HG02798 (cell line): Measurements from ENCODE around the gene CNTFR.
"Not testable (repeated sequence)": the region's sequence is repeated elsewhere in the genome, so short reads cannot be mapped to it uniquely, and the experiment has no call there.

ENCODE experiments used
- ATAC-seq: cut with Tn5 transposase; IDR thresholded peaks from one replicate; pipeline ENCODE4 v1.9.1; 2021; ENCODE audit warnings: mild to moderate bottlenecking; ENCODE audit not compliant: unreplicated experiment, poor library complexity

The CNTFR gene

DNA sequence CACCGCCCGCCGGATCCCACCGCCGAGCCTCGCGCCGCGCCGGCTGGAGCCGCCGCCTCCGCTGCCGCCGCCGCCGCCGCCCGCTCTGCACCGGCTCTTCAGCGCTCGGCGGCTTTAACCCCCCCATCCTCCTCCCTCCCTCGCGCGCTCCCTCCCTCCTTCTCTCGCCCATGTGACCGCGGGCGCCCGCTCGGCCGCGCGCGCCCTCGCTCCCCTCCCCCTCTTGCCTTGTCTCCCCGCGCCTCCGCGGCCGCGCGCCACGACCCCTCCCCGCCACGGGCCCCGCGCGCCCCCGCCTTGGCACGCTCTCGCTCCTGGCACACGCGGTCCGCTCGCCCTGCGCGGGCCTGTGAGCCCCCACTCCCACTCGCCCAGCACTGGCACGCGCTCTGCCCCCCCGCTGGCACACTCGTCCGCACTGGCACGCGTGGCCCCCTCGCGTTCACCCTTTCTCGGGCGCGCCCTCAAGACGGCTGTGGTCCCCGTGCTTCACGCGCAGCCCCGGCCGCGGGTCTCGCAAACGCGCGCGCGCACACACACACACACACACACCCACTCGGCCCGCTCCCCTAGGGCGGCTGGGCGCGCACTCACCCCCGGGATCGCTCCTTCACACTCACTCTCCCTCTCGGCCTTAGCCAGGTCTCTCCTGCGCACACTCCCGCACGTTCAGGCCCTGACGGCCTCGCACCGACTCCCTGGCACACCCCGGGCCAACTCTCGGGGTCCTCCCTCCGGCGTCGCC lies at the start of gene CNTFR:
Gene CNTFR (minus strand): TSS at position 89 of the 745 bp plus-strand sequence. CDS start 20,743 bp downstream, outside the sequence.
- no peak for ATAC-seq

DNA sequence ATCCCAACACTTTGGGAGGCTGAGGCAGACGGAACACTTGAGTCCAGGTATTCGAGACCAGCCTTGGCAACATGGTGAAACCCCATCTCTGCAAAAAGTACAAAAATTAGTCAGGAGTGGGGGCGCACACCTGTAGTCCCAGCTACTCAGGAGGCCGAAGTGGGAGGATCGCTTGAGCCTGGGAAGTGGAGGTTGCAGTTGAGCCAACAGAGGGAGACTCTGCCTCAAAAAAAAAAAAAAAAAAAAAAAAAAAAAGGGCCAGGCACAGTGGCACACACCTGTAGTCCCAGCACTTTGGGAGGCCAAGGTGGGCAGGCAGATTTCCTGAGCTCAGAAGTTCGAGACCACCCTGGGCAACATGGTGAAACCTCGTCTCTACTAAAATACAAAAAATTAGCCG lies 49.8 kb upstream of the CNTFR start:
- not testable (repeated sequence) for ATAC-seq

DNA sequence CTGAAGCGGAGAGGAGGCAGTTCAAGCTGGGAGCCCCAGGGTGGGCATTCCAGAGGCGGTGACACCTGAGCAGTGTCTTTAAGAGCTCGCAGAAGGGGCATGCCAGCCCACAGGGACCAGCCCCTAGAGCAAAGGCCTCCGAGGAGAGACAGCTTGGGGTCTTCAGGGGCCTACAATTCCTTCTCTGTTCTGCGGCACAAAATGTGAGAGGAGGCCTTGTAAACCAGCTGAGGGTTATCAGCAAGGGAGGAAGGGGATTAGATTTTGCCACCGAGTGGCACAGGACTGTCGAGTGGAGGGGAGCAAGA lies 48.6 kb upstream of the CNTFR start:
- no peak for ATAC-seq

DNA sequence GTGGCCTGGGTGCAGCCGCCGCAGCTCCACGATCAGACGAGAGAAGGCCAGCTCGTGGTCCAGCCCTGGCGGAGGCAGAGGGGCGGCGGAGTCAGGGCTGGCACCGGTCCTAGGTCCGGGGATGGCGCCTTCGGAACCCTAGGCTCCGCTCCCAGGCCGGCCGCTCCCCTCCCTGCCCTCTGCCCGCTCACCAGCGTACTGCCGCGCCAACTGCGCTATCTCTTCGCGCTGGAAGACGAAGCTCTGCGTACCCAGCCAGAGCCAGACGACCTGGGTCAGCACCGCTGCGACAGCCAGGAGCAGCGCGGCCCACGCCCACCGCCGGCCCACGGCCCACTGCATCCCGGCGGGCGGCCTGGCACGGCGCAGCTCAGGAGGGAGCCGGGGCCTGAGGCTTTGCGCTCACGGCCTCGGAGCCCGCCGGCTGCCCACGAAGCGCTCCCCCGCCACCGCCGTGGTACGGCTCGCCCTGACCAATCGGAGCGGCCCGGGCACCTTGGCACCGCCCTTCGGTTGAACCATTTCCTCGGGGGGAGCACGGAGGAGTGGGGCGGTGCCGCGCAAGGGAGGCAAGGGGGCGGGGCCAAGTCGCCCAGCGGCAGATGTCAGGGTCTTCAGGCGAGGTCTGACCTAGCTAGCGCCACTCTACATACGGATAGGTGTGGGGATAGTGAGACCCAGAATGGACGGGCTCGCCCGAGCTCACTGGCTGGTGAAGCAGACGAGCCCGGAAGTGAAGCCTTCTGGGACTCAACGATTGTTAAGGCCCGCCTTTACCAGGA lies 48.0 kb upstream of the CNTFR start, which contains the start of gene SIGMAR1:
Gene SIGMAR1 (minus strand): TSS at position 432 of the 782 bp plus-strand sequence. CDS start 90 bp downstream, at position 342.
- ATAC-seq: peak; percentile 93

GRCh38 chr9:34636791-34637355 lies 47.3 kb upstream of the CNTFR start:
- ATAC-seq: no peak

DNA sequence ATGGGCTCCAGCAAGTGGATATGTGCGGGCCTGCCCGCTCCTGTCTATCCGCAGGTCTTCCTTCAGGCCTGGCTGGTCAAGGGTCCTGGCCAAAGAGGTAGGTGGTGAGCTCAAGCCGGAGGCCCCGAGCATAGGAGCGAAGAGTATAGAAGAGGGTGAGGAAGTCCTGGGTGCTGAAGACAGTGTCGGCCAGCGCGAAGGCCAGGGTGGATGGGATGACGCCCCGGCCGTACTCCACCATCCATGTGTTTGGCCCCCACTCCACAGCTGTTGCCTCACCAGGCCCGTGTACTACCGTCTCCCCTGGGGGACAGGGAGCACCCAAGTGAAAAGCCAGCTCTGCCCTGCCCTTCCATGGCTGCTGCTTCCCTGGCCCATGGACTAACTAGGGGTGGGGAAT lies 46.0 kb upstream of the CNTFR start:
- ATAC-seq: no peak

DNA sequence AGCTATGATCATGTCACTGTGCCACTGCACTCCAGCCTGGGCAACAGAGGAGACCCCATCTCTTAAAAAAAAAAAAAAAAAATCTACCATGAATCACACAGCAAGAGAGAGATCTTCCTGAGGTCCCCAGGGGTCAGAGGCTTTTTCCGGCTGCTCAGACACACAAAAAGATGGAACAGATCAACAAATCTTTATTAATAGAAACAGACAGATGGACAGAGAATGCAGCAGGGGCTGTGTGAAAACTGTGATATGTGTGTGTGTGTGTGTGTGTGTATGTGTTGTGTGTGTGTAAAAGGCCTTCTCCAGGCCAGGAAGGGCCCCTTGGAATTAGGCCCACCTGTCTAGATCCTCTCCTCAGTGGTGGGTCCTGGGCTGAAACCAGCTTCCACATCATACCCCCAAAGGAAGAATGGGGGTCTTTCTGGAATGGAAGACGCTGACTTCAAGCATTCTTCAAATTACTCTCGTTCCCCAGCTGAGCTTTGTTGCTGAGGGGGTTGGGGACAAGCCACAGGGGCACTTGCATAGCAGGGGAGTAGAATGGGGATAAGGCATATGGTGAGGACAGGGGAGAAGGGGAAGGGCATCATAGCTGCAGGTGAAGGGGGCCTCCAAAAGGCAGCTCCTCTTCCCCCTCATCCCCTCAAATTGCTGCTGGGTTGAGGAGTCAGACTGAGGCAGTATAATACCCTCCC lies 45.2 kb upstream of the CNTFR start:
- ATAC-seq: no peak

- ATAC-seq: peak; percentile 31
Measured at GRCh38 chr9:34633851-34634550, 44.5 kb upstream of the CNTFR start.

GRCh38 chr9:34633166-34633565 lies 43.6 kb upstream of the CNTFR start:
- ATAC-seq: no peak

- no peak for ATAC-seq
Measured at GRCh38 chr9:34630402-34631154, 41.1 kb upstream of the CNTFR start.

DNA sequence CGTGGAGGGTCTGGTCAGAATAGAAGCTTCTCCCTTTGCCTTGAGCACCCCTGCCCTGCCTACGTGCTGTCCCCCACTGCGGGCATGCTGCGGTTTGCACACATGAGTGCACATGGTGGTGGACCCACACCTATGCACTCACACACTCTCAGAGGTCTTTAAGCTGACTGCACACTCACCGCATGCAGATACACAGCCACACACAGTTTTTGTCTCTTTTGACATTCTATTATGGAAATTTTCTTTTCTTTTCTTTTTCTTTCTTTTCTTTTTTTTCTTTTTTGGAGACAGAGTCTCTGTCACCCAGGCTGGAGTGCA lies 39.9 kb upstream of the CNTFR start:
- ATAC-seq: no peak

GRCh38 chr9:34628656-34629490 lies 39.3 kb upstream of the CNTFR start, which contains the start of gene ARID3C:
Gene ARID3C (minus strand): TSS chr9:34629066. CDS start chr9:34628014, 1,052 bp downstream.
- peak; percentile 54 for ATAC-seq

DNA sequence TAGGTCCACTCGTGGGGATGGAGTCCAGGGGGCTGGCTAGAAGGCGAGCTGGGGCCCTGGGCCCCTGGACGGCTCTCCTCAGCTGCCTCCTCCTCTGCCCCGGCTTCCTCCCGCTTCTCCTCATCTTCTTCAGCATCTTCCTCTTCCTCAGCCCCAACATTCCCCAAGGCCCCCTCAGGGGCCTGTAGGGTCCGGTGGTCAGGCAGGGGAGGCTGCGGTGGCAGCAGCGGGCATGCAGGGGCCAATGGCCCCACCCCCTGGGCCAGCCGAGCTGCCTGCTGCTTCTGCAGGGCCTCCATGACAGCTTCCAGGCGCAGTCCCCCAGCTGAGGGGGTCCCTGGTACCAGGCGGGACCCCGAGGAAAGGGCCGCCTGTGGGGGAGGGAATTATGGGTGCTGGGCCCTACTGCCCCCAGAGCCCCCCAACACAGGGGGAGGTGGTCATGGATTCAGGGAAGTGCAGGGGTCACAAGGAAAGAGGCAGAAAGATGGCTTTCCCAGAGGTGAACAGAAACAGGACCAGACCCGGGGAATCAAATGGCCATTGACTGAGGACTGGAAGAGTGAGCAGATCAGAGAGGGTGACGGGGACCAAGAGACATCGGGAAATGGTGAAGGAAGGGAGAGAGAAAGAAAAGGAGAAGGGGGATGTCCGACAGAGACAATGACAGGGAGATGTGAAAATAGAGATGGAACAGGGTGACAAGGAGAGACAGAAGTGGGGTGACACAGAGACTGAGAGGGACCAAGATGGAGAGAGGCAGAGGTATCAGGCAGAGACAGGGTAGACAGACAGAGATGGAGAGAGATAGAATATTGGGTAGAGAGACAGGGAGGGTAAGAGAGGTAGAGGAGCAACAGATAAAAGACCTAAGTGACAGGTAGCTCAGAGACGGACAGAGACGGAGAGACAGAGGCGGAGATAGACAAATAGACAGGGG lies 38.5 kb upstream of the CNTFR start:
- no peak for ATAC-seq

DNA sequence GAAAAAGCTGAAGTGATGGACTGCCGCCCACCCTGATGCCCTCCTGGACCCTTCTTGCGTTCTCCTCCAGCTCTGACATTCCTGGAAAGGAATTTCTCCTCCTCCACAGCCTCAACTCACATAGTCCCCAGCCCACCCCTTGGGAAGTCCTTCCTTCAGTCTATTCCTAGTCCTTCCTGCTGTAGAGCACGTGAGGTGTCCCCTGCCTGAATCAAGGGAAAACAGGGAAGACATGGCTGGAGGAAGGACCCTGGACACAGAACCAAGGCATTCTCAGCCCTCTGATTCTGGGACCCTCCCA lies 35.6 kb upstream of the CNTFR start:
- no peak for ATAC-seq

DNA sequence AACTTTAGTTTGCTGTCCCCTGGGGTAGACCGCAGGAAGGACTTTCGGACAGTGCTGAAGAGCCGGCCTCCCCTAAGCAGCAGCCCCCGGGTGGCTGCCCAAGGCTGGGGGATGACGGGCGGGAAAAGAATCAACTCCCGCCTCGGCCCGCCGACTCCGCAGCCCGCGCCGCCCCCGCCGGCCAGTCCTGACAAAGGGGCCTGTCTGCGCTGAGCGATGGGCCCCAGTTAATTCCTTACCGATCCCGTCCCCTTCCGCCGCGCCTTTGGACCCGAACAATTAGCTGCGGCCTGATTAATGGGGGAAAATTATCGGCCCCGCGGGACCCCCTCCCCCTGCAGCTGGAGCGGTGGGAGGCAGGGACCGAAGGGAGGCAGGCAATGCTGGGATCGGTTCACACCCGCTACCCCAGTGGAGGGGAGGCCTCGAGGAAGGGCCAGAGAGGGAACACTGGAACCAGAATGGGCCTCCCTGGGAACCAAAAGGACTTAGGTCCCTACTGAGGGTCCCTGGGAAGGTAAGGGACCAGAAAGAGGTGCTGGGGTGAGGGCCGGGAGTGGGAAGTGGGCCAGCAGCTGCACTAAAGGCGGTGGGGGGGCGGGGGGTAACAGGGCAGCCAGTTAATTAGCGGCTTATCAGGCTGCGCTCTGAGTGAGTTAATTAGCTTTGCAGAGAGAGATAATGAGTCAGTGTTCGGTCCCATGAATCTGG lies 35.1 kb upstream of the CNTFR start:
- no peak for ATAC-seq

GRCh38 chr9:34623374-34624235 lies 34.1 kb upstream of the CNTFR start:
- ATAC-seq: no peak
